Loucy (cell line): ENCODE measurements around the gene GRIP2.

Experiments
- H2AFZ ChIP-seq: fragments of 200-600 bp; sonication (generic); 2 replicates; pipeline ENCODE4 v1.6.0; 2016; ENCODE audit warnings: antibody characterized with exemption, mild to moderate bottlenecking, low read length, moderate library complexity
- H3F3A ChIP-seq: fragments of 200-600 bp; 2 replicates; pipeline ENCODE4 v1.6.0; 2016; ENCODE audit warnings: antibody characterized with exemption, low read depth, mild to moderate bottlenecking
- H3K27me3 ChIP-seq: fragments of 200-600 bp; sonication (generic); 2 replicates; pipeline ENCODE4 v1.6.1; 2014; ENCODE audit warnings: low read length, mild to moderate bottlenecking; ENCODE audit not compliant: insufficient read depth, poor library complexity, severe bottlenecking
- H3K36me3 ChIP-seq: fragments of 200-600 bp; sonication (generic); 2 replicates; pipeline ENCODE4 v1.6.1; 2016; ENCODE audit warnings: low read length; ENCODE audit not compliant: insufficient read depth
- H3K4me1 ChIP-seq: fragments of 200-600 bp; sonication (generic); 2 replicates; pipeline ENCODE4 v1.5.1; 2014; ENCODE audit warnings: low read length, mild to moderate bottlenecking; ENCODE audit not compliant: insufficient read depth, poor library complexity, severe bottlenecking
- H3K4me2 ChIP-seq: fragments of 200-600 bp; sonication (generic); 2 replicates; pipeline ENCODE4 v1.6.0; 2014; ENCODE audit warnings: antibody characterized with exemption, low read length, low read depth, mild to moderate bottlenecking; ENCODE audit not compliant: poor library complexity, severe bottlenecking
- H3K4me3 ChIP-seq: fragments of 200-600 bp; sonication (generic); 2 replicates; pipeline ENCODE4 v1.5.1; 2014; ENCODE audit warnings: low read length, mild to moderate bottlenecking, mixed read lengths; ENCODE audit not compliant: poor library complexity, severe bottlenecking
- H3K79me2 ChIP-seq: fragments of 200-600 bp; sonication (generic); 2 replicates; pipeline ENCODE4 v1.6.1; 2014; ENCODE audit warnings: low read length; ENCODE audit not compliant: insufficient read depth
- H3K9ac ChIP-seq: fragments of 200-600 bp; sonication (generic); 2 replicates; pipeline ENCODE4 v1.6.0; 2014; ENCODE audit warnings: mild to moderate bottlenecking, low read depth, low read length, moderate library complexity; ENCODE audit not compliant: poor library complexity, severe bottlenecking
- H3K9me2 ChIP-seq: fragments of 200-600 bp; sonication (generic); replicated peaks from 2 replicates; pipeline ENCODE4 v1.6.1; 2016; ENCODE audit warnings: low read depth, low read length, mixed read lengths
- H3K9me3 ChIP-seq: fragments of 200-600 bp; sonication (generic); 2 replicates; pipeline ENCODE4 v1.6.1; 2014; ENCODE audit warnings: mild to moderate bottlenecking, antibody characterized with exemption, low read length, low read depth; ENCODE audit not compliant: insufficient read depth
- H4K20me1 ChIP-seq: fragments of 200-600 bp; sonication (generic); 2 replicates; pipeline ENCODE4 v1.6.0; 2014; ENCODE audit warnings: antibody characterized with exemption, low read length, mild to moderate bottlenecking; ENCODE audit not compliant: insufficient read depth, poor library complexity, severe bottlenecking
- EZH2phosphoT487 ChIP-seq: fragments of 200-600 bp; IDR thresholded peaks from 2 replicates; pipeline ENCODE4 v1.6.1; 2018; ENCODE audit warnings: antibody characterized with exemption, mild to moderate bottlenecking, moderate library complexity, borderline replicate concordance
- TF ChIP-seq, protein P1 (sequence below): fragments of 200-600 bp; sonication (generic); conservative IDR thresholded peaks from 2 replicates; pipeline ENCODE4 v1.5.1; 2014; ENCODE audit warnings: mild to moderate bottlenecking, antibody characterized with exemption, low read length

GRIP2 gene

DNA sequence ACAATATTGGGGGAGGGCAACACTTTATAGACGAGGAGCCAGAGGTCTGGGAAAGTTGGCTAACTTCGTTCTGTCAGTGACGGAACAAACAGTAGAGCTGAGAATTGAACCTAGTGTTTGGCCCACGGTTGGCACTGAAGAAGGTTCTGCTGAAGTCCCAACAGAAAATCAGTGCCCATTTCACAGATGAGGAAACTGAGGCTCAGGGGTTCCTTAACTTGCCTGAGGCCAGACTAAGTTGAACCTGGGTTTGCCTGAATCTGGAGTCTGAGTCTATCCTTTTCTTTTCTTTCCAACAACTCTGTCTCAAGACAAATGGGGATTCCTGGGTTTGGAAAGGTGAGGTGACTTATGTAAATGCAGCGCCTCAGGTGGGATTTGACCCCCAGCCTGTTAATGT lies 82.7 kb downstream of the GRIP2 start:
- no peaks in the 10 kb centered on the region for H3F3A ChIP-seq
- H3K4me1 ChIP-seq = no peaks in the 10 kb centered on the region
- H3K9me3 ChIP-seq = no peaks in the 10 kb centered on the region
- TF ChIP-seq EZH2phosphoT487 = no peak
- TF ChIP-seq, protein P1, sequence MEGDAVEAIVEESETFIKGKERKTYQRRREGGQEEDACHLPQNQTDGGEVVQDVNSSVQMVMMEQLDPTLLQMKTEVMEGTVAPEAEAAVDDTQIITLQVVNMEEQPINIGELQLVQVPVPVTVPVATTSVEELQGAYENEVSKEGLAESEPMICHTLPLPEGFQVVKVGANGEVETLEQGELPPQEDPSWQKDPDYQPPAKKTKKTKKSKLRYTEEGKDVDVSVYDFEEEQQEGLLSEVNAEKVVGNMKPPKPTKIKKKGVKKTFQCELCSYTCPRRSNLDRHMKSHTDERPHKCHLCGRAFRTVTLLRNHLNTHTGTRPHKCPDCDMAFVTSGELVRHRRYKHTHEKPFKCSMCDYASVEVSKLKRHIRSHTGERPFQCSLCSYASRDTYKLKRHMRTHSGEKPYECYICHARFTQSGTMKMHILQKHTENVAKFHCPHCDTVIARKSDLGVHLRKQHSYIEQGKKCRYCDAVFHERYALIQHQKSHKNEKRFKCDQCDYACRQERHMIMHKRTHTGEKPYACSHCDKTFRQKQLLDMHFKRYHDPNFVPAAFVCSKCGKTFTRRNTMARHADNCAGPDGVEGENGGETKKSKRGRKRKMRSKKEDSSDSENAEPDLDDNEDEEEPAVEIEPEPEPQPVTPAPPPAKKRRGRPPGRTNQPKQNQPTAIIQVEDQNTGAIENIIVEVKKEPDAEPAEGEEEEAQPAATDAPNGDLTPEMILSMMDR = no peak
- no peaks in the 10 kb centered on the region for H3K9me2 ChIP-seq
- no peaks in the 10 kb centered on the region for H3K27me3 ChIP-seq
- H3K79me2 ChIP-seq = no peaks in the 10 kb centered on the region
- H3K4me3 ChIP-seq = no peak overlapping the region
- H3K4me2 ChIP-seq = no peak overlapping the region
- H3K9ac ChIP-seq = no peak overlapping the region
- no peak overlapping the region for H2AFZ ChIP-seq
- H4K20me1 ChIP-seq = no peaks in the 10 kb centered on the region
- peaks cover 40% of the 10 kb centered on the region; the same call in 1 of the 2 replicates for H3K36me3 ChIP-seq

DNA sequence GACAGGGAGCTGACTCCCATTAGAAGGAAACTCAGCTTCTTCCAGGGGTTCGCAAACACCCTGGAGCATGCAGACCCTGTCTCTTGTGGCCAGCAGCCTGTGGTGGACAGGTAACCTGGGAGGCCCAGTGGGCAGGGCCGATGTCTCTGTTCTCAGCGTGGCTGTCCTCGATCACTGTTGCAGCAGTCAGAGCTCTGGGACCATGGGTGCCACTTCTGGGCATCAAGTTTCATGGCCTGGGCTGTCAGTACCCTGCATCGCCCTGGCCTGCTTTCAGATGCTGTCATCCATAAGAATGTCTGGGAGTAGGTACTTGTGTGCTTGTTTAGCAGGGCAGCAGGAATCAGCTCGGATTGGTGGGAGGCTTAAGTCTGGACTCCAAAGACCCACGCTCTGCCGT lies 83.3 kb downstream of the GRIP2 start:
- Histone ChIP-seq H3K27me3 (no peaks in the 10 kb centered on the region), H4K20me1 (no peaks in the 10 kb centered on the region), H3K9ac (no peak overlapping the region), H3K4me3 (no peak overlapping the region), H3K79me2 (no peaks in the 10 kb centered on the region), H3K4me2 (no peak overlapping the region), H3F3A (no peaks in the 10 kb centered on the region), H3K9me3 (no peaks in the 10 kb centered on the region), H3K9me2 (no peaks in the 10 kb centered on the region), H3K36me3 (peaks cover 44% of the 10 kb centered on the region; the same call in 1 of the 2 replicates), H3K4me1 (no peaks in the 10 kb centered on the region), H2AFZ (no peak overlapping the region)
- TF ChIP-seq EZH2phosphoT487 = no peak
- TF ChIP-seq, protein P1 = no peak

DNA sequence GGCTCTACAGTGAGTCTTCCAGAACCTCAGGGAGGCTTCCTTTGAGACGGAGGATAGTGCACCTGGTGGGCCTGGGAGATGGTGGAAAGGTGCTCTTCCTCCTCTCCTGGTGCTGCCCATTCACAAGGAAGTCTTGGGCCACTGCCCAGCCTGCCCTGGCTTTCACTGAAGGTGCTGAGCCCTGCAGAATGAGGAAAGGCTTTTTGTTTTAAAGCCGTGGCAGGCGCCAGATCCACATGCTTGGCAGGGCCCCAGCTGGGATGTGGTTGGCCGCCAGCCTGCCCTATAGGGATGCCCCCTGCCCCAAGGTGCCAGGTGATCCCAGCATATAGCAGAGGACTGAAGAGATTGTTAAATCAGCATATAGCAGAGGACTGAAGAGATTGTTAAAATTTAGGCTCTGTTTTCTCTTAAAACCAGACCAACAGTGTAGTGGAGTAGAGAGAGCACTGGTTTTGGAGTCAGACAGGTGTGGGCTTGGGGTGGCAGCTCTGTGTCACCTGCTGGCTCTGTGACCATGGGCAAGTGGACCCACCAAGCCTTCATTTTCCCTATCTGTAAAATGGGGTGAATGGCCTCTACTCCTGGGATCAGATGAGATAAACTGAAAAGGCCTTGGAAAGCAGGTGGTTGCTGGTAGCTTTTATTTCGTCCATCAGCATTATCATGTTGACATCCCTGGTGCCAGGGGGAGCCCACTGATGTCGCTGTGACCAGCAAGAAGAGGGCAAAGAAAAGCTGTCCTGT lies 84.4 kb downstream of the GRIP2 start:
- Histone ChIP-seq H3K27me3 (no peaks in the 10 kb centered on the region), H3K4me1 (no peaks in the 10 kb centered on the region), H4K20me1 (no peaks in the 10 kb centered on the region), H3K9me2 (no peaks in the 10 kb centered on the region), H3K4me3 (no peak overlapping the region), H3K9me3 (no peaks in the 10 kb centered on the region), H3K79me2 (no peaks in the 10 kb centered on the region), H3K9ac (no peak overlapping the region), H3F3A (no peaks in the 10 kb centered on the region), H2AFZ (no peak overlapping the region), H3K36me3 (peaks cover 54% of the 10 kb centered on the region; the same call in 1 of the 2 replicates), H3K4me2 (no peak overlapping the region)
- TF ChIP-seq, protein P1 = no peak
- TF ChIP-seq EZH2phosphoT487 = no peak
